C4-2B (cell line): Measurements from ENCODE around the gene FFAR4.

Source experiments
- H3K27ac ChIP-seq: fragments of 450-650 bp; 2 replicates; pipeline ENCODE4 v1.5.1; 2017
- CTCF ChIP-seq: fragments of 450-650 bp; conservative IDR thresholded peaks from 2 replicates; pipeline ENCODE4 v1.5.1; 2017; ENCODE audit warnings: mild to moderate bottlenecking
- ZFX ChIP-seq: fragments of 450-650 bp; IDR thresholded peaks from 2 replicates; pipeline ENCODE4 v1.6.1; 2017

The FFAR4 gene

GRCh38 chr10:93601146-93601773 lies 34.8 kb downstream of the FFAR4 start, which contains the start of gene RBP4:
TSS of gene RBP4 (minus strand) at chr10:93601235. CDS start at chr10:93601028, 207 bp downstream.
- TF ChIP-seq ZFX (no peak), CTCF (no peak)
- no peak within 1 kb of the TSS for H3K27ac ChIP-seq

GRCh38 chr10:93601774-93602162 lies 35.3 kb downstream of the FFAR4 start:
- no peak overlapping the region for H3K27ac ChIP-seq
- no peak for TF ChIP-seq ZFX
- TF ChIP-seq CTCF: no peak

- TF ChIP-seq ZFX: no peak
- TF ChIP-seq CTCF: no peak
- no peak overlapping the region for H3K27ac ChIP-seq
Observed at GRCh38 chr10:93603023-93603422, 36.6 kb downstream of the FFAR4 start.

- TF ChIP-seq ZFX (no peak), CTCF (no peak)
- no peak overlapping the region for H3K27ac ChIP-seq
Observed at GRCh38 chr10:93604146-93604545, 37.7 kb downstream of the FFAR4 start.

- TF ChIP-seq ZFX (no peak), CTCF (no peak)
- no peak overlapping the region for H3K27ac ChIP-seq
Observed at GRCh38 chr10:93608421-93608820, 42.0 kb downstream of the FFAR4 start.

GRCh38 chr10:93612311-93612710 lies 45.8 kb downstream of the FFAR4 start, which contains the start of gene PDE6C:
TSS of gene PDE6C (plus strand) at chr10:93612537. CDS start at chr10:93612726, 189 bp downstream.
- H3K27ac ChIP-seq: no peak within 1 kb of the TSS
- no peak for TF ChIP-seq ZFX
- TF ChIP-seq CTCF: no peak

GRCh38 chr10:93613126-93613525 lies 46.7 kb downstream of the FFAR4 start:
- no peak for TF ChIP-seq CTCF
- TF ChIP-seq ZFX: no peak

More at GRCh38 chr10:93613126-93613525, 46.7 kb downstream of the FFAR4 start:
- no peak overlapping the region for H3K27ac ChIP-seq
